GM12874 (cell line): ENCODE results near the gene STK36.

Experiments used
- TF ChIP-seq, protein P1 (sequence below): IDR thresholded peaks from 2 replicates; pipeline ENCODE4 v1.5.1; 2011; ENCODE audit warnings: low read depth, mild to moderate bottlenecking, control low read depth, low read length, moderate library complexity; ENCODE audit not compliant: insufficient read depth

The STK36 gene

DNA sequence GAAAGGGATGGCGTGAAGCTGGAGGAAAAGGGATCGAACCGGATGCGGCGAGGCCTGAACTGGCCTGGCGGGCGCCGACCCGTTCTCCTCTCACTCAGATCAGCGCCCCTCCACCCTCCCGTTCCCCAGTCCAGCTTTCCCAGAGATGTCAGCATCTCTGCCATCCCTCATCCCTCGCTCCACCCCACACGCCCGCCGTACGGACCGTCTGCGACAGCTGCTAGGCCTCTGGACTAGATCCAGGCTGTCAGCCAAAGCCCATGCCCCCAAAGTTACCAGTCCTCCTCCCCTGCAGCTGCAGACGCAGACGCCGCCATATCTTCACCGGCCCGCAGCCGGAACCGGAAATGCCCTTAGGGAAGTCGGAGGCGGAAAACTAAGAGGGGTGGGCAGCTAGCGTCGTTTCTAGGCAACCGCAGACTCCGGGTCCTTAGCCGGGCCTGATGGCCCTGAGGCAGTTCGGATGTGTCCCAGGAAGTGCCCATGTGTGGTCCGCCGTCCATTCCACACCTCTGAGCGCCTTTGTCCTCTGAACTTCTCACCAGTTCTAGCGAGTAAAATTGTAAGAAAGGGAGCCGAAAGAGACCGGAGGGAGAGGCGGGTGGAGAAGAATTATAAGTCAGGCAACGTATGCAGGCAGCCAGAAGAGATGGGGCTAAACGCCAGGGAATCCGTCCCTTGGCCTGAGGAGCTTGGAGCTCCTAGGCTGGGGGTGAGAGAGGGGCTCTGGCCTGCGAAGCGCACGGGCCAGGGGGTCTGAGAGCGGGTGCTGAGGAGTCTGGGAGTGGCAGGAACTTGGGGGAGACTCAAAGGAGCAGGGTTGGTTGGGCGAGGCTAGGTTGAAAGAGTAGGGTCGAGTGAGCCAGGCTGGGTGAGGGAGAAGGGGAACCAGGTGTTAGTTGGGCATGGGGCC, at the start of gene STK36, which contains the start of gene RNF25:
Gene STK36, plus strand, starts transcription at position 433 of the 913 bp plus-strand sequence. CDS start 744 bp downstream, outside the sequence.
Gene RNF25, minus strand, starts transcription at position 349 of the 913 bp plus-strand sequence. Its CDS starts 32 bp downstream, at position 317.
- TF ChIP-seq, protein P1, sequence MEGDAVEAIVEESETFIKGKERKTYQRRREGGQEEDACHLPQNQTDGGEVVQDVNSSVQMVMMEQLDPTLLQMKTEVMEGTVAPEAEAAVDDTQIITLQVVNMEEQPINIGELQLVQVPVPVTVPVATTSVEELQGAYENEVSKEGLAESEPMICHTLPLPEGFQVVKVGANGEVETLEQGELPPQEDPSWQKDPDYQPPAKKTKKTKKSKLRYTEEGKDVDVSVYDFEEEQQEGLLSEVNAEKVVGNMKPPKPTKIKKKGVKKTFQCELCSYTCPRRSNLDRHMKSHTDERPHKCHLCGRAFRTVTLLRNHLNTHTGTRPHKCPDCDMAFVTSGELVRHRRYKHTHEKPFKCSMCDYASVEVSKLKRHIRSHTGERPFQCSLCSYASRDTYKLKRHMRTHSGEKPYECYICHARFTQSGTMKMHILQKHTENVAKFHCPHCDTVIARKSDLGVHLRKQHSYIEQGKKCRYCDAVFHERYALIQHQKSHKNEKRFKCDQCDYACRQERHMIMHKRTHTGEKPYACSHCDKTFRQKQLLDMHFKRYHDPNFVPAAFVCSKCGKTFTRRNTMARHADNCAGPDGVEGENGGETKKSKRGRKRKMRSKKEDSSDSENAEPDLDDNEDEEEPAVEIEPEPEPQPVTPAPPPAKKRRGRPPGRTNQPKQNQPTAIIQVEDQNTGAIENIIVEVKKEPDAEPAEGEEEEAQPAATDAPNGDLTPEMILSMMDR = no peak

GRCh38 chr2:218622606-218623365, 49.1 kb upstream of the STK36 start:
- TF ChIP-seq, protein P1 = no peak

DNA sequence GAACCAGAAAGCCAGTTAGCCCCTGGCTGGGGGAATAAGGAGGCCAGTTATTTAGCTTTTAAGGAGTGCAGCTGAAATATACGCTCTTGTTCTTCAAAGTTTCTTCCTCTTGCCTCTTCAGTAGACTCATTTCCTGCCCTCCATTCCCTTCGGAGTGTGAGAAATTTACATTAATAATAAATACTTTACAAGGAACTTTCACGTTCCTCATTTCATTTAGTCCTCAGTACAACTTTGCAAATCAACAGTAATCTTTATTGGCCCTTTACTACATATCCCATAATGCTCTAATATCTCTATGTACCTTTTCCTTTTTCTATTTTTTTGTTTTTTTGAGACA, 48.5 kb upstream of the STK36 start:
- TF ChIP-seq, protein P1 = no peak

- TF ChIP-seq, protein P1 = no peak
Observed at GRCh38 chr2:218626369-218626768, 45.5 kb upstream of the STK36 start.

- TF ChIP-seq, protein P1 = no peak
Observed at GRCh38 chr2:218627939-218628338, 43.9 kb upstream of the STK36 start.

GRCh38 chr2:218631837-218632236, 40.0 kb upstream of the STK36 start:
- TF ChIP-seq, protein P1 = no peak

- TF ChIP-seq, protein P1 = no peak
Observed at GRCh38 chr2:218635719-218636118, 36.2 kb upstream of the STK36 start.
